Measurements from ENCODE around the gene PCLAF. TPM values are rescaled to one million over a fixed set of nuclear protein-coding genes. Genes with fewer than 3 reads are reported as not detected.
A peak's percentile ranks its signal among the peaks of the same experiment; 100 is the strongest.

Gene PCLAF
- total and polyA plus RNA-seq, 2 donors (not counting 3 experiments of a cell fraction or from before 2014, with no cell fraction given): 54.7 to 55.2 TPM

- no peak overlapping the region for H3K4me2 ChIP-seq (ENCODE audit: insufficient read depth, low read length)
- H3K9ac ChIP-seq (replicated peaks; ENCODE audit: extremely low read depth, insufficient read depth, low read length): no peak overlapping the region
- BruUV-seq (replicated peaks): no TSS peak
- no peak overlapping the region for H2AFZ ChIP-seq (ENCODE audit: low read depth, low read length)
- H3K4me1 ChIP-seq (ENCODE audit: control insufficient read depth, extremely low read depth, insufficient read depth, low read length): peaks cover 2% of the 10 kb centered on the region
- TF ChIP-seq EZH2 (IDR thresholded peaks at IDR 0.05; ENCODE audit: borderline replicate concordance, low read depth, low read length, severe bottlenecking) (no peak), FOS (IDR thresholded peaks at IDR 0.05; ENCODE audit: borderline replicate concordance, insufficient read depth, low read length) (no peak), JUN (IDR thresholded peaks at IDR 0.05; ENCODE audit: borderline replicate concordance, insufficient read depth, insufficient read length, low read depth) (no peak), MYC (IDR thresholded peaks at IDR 0.05; ENCODE audit: low read depth, low read length) (no peak), CTCF (IDR thresholded peaks at IDR 0.05; ENCODE audit: extremely low read depth in 1 of 2, insufficient read depth in 1 of 2, low read depth in 1 of 2, low read length in 2 of 2) (no peak), GATA2 (IDR thresholded peaks at IDR 0.05; ENCODE audit: insufficient read depth, insufficient read length, low read depth, low read length) (no peak), POLR2AphosphoS5 (IDR thresholded peaks at IDR 0.05; ENCODE audit: insufficient read depth, low read depth, low read length) (no peak), POLR2A (IDR thresholded peaks at IDR 0.05; ENCODE audit: low read depth, low read length) (no peak), MAX (IDR thresholded peaks at IDR 0.05; ENCODE audit: insufficient read depth, insufficient read length) (no peak)
- no peaks in the 10 kb centered on the region for H3K9me3 ChIP-seq (replicated peaks; ENCODE audit: control insufficient read depth, insufficient read depth, low read length)
- peak; percentile 67 for FAIRE-seq
- intact Hi-C loops (cut with micrococcal nuclease): no loop called here
- H3K79me2 ChIP-seq (ENCODE audit: control insufficient read depth, insufficient read depth, low read length): no peaks in the 10 kb centered on the region
- H3K36me3 ChIP-seq (ENCODE audit: control insufficient read depth in 2 of 2, extremely low read depth in 1 of 2, insufficient read depth in 2 of 2, low read length in 2 of 2): peaks cover 0 to 3% of the 10 kb centered on the region in 2 experiments
- no peak overlapping the region for H3K4me3 ChIP-seq (replicated peaks in 1 of 3; ENCODE audit: insufficient read depth in 1 of 3, low read depth in 1 of 3, low read length in 3 of 3)
- H3K9me1 ChIP-seq (replicated peaks; ENCODE audit: control insufficient read depth, extremely low read depth, insufficient read depth, low read length): no peaks in the 10 kb centered on the region
- POLR2A ChIA-PET: interaction anchor here (0.9 kb wide), 1 partner anchor 30 kb away, joined by 3 read pairs; the partner anchor contains the start of gene ZNF609
- H3K27ac ChIP-seq (ENCODE audit: insufficient read depth, low read depth, low read length): no peak overlapping the region
- H4K20me1 ChIP-seq (replicated peaks; ENCODE audit: control insufficient read depth, extremely low read depth, insufficient read depth, low read length): no peaks in the 10 kb centered on the region
- DNase-seq (ENCODE audit: low read depth, low spot score): peak; percentile 77
- no peaks in the 10 kb centered on the region for H3K27me3 ChIP-seq (ENCODE audit: control insufficient read depth in 2 of 2, insufficient read depth in 2 of 2, low read length in 2 of 2)
- dilution Hi-C loops (cut with MboI; ENCODE audit: extremely low pct_ligation_motif_present, low sequenced_read_pairs): no loop called here
- CTCF ChIA-PET: interaction anchor here (0.9 to 3.4 kb wide), 2 partner anchors 223 to 298 kb away, joined by 3 to 11 read pairs; no protein-coding TSS in a partner anchor
These were observed 48.9 kb upstream of the PCLAF start for GRCh38 chr15:64430000-64430735.

Measured in endothelial cell of umbilical vein (primary cell).